Thyroid gland (tissue), 4 donors: Measurements from ENCODE around the gene RAB6B.

Experiments used
- CTCF ChIP-seq, 6 experiments: fragments of 200-600 bp in 3 of 6; fragments of 450-650 bp in 3 of 6; sonication (generic) in 3 of 6; IDR thresholded peaks; one replicate each; pipeline ENCODE4 v1.5.1; 2016 to 2019; ENCODE audit warnings: antibody characterized with exemption in 6 of 6, mild to moderate bottlenecking in 2 of 6, inconsistent platforms in 1 of 6, moderate library complexity in 1 of 6
- POLR2A ChIP-seq, 2 donors: fragments of 450-650 bp; IDR thresholded peaks; one replicate each; pipeline ENCODE4 v1.6.1; 2017; ENCODE audit warnings: antibody characterized with exemption in 2 of 2, mild to moderate bottlenecking in 2 of 2, moderate library complexity in 1 of 2

GRCh38 chr3:133930341-133930933 is 34.8 kb upstream of the RAB6B start:
- TF ChIP-seq CTCF (IDR thresholded peaks at IDR 0.05) (peak in 4 of 6 experiments; percentile 52 to 70 (median 62)), POLR2A (IDR thresholded peaks at IDR 0.05) (no peak)
